Mammary epithelial cell (primary cell): ENCODE measurements around the gene TRAM2.

Experiments used
- CTCF ChIP-seq, 2 donors: IDR thresholded peaks in 1 of 2; conservative IDR thresholded peaks in 1 of 2; 2 replicates each; pipeline ENCODE4 v1.5.1; 2011 to 2012; ENCODE audit warnings: inconsistent platforms in 2 of 2, low read length in 2 of 2, mild to moderate bottlenecking in 2 of 2, control low read depth in 1 of 2, low read depth in 1 of 2; ENCODE audit not compliant: insufficient read depth in 1 of 2; ENCODE audit errors: extremely low read depth in 1 of 2
- EZH2 ChIP-seq: IDR thresholded peaks from 2 replicates; pipeline ENCODE4 v1.6.1; 2012; ENCODE audit warnings: low read length, inconsistent platforms, borderline replicate concordance

DNA sequence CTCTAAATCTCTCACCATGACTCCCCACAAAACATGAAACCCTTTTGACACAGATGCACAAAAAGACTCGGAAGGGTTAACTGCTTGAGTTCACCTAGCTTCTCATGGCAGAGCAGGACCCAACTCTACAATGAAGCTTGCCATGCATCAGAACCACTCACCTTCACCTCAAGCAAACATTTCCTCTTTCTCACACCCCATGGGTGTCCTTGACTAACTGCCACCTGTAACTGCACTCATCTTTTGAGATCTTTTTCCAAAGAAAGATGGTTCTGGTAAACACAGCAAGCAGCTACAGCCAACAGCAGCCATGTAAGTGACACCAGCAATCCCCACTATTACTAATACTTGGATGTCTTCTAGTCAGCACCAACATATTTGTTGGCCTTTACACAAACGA, 80.2 kb downstream of the TRAM2 start:
- TF ChIP-seq CTCF (conservative IDR thresholded peaks at IDR 0.05 in 1 of 2, IDR thresholded peaks at IDR 0.05 in 1 of 2; ENCODE audit: extremely low read depth in 1 of 2, insufficient read depth in 1 of 2, low read depth in 1 of 2, low read length in 2 of 2), result no peak
- TF ChIP-seq EZH2, result no peak
